ENCODE measurements around the gene MICAL3.

GRCh38 chr22:17930455-17931313 lies 93.7 kb downstream of the MICAL3 start:
- TF ChIP-seq EZH2 (optimal IDR thresholded peaks at IDR 0.05; ENCODE audit: low read depth, low read length) (no peak), CTCF (IDR thresholded peaks at IDR 0.05; ENCODE audit: low read length) (no peak), EZH2phosphoT487 (IDR thresholded peaks at IDR 0.05; ENCODE audit: low read length) (no peak)

Measured in MM.1S (cell line).